ENCODE measurements around the gene TEX14.
"Not testable (repeated sequence)": the region's sequence is repeated elsewhere in the genome, so short reads cannot be mapped to it uniquely, and the experiment has no call there.

GRCh38 chr17:58690033-58690432 is 1.8 kb downstream of the TEX14 start:
- not testable (repeated sequence) for TF ChIP-seq CTCF (conservative IDR thresholded peaks at IDR 0.05); EZH2 (IDR thresholded peaks at IDR 0.05; ENCODE audit: low read depth)

Data from PC-9 (cell line).